Breast epithelium (tissue), 3 donors: Measurements from ENCODE around the gene MYLK.

Experiments used
- POLR2A ChIP-seq: fragments of 450-650 bp; IDR thresholded peaks from one replicate; pipeline ENCODE4 v1.6.1; 2016; ENCODE audit warnings: antibody characterized with exemption, mild to moderate bottlenecking, moderate library complexity
- TF ChIP-seq, protein P1 (sequence below), 3 donors: fragments of 450-650 bp; IDR thresholded peaks; one replicate each; pipeline ENCODE4 v1.5.1; 2016 to 2017; ENCODE audit warnings: antibody characterized with exemption in 3 of 3, mild to moderate bottlenecking in 3 of 3, moderate library complexity in 3 of 3

DNA sequence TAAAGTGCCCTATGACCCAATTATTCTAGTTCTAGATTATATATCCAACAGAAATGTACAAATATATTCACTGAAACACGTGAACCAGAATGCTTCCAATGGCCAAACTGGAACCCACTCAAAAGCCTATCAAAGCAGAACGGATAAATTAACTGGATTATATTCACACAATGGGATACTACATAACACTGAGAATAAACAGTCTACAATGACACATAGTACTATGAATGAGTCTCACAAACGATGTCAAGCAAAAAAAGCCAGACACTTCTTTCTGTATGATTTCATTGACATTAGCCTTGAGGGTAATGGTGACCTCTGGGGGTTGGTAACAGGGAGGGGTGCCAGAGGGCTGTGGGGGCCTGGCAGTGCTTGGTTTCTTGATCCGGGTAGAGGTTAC is 248.4 kb downstream of the MYLK start:
- TF ChIP-seq, protein P1, sequence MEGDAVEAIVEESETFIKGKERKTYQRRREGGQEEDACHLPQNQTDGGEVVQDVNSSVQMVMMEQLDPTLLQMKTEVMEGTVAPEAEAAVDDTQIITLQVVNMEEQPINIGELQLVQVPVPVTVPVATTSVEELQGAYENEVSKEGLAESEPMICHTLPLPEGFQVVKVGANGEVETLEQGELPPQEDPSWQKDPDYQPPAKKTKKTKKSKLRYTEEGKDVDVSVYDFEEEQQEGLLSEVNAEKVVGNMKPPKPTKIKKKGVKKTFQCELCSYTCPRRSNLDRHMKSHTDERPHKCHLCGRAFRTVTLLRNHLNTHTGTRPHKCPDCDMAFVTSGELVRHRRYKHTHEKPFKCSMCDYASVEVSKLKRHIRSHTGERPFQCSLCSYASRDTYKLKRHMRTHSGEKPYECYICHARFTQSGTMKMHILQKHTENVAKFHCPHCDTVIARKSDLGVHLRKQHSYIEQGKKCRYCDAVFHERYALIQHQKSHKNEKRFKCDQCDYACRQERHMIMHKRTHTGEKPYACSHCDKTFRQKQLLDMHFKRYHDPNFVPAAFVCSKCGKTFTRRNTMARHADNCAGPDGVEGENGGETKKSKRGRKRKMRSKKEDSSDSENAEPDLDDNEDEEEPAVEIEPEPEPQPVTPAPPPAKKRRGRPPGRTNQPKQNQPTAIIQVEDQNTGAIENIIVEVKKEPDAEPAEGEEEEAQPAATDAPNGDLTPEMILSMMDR (IDR thresholded peaks at IDR 0.05): no peak
- TF ChIP-seq POLR2A: no peak
